HCT116 (cell line): Measurements from ENCODE around the gene DNPH1. TPM values are rescaled to one million over a fixed set of nuclear protein-coding genes. Genes with fewer than 3 reads are reported as not detected.

Source experiments
- ATAC-seq: fragments of 200-7000 bp; cut with Tn5 transposase; 2 replicates; pipeline ENCODE4 v1.9.1; 2020; ENCODE audit warnings: mild to moderate bottlenecking, moderate library complexity
- BruUV-seq: library from RNA; stranded (reverse); fragments of 400-500 nt; replicated peaks from 2 replicates; lab custom pipeline; 2021; lab: Mats Ljungman, UMichigan
- CTCF ChIA-PET: fragments of 300-600 bp; sonication (Branson Sonifier 250); formaldehyde crosslinking; loops from one replicate; lab custom pipeline; 2021; ENCODE audit warnings: antibody characterized with exemption; lab: Charles Lee
- POLR2A ChIA-PET: fragments of 300-600, 350-600 bp; sonication (Branson Sonifier 250); formaldehyde crosslinking; loops from one replicate; lab custom pipeline; 2021; ENCODE audit warnings: antibody characterized with exemption; lab: Charles Lee
- RAD21 ChIA-PET, 2 experiments: fragments of 300-600 bp; sonication (Branson Sonifier 250); formaldehyde crosslinking; loops; one replicate each; lab custom pipeline; 2023; ENCODE audit warnings: low total read pairs in 2 of 2; ENCODE audit not compliant: uncharacterized antibody in 2 of 2, unreplicated experiment in 2 of 2, low non-redundant PET in 1 of 2; lab: Charles Lee
- DNase-seq: peaks from one replicate; pipeline ENCODE4 v3.0.0-alpha.2; 2010; ENCODE audit warnings: low read depth, low spot score
- H2AFZ ChIP-seq: fragments of 200-600 bp; shearing (Covaris generic), sonication (generic); 2 replicates; pipeline ENCODE4 v1.6.1; 2017; ENCODE audit warnings: low read depth, mixed run types, mixed read lengths, antibody characterized with exemption, low read length; ENCODE audit not compliant: poor library complexity, severe bottlenecking
- H3K27ac ChIP-seq: 2 replicates; pipeline ENCODE4 v1.5.1; 2012; ENCODE audit warnings: low read depth, low read length
- H3K27me3 ChIP-seq: fragments of 200-600 bp; sonication (generic); 2 replicates; pipeline ENCODE4 v1.6.1; 2016; ENCODE audit warnings: mixed run types, low read length, mixed read lengths; ENCODE audit not compliant: insufficient read depth
- H3K36me3 ChIP-seq, 2 experiments: fragments of 200-500 bp in 1 of 2; fragments of 200-600 bp in 1 of 2; sonication (Bioruptor generic) in 1 of 2; sonication (generic) in 1 of 2; 2 replicates each; pipeline versions ENCODE4 v1.5.1 to v1.6.1; 2014 to 2016; ENCODE audit warnings: low read length in 2 of 2, inconsistent platforms in 1 of 2, mixed read lengths in 1 of 2, mixed run types in 1 of 2; ENCODE audit not compliant: insufficient read depth in 2 of 2, control insufficient read depth in 1 of 2
- H3K4me1 ChIP-seq, 2 experiments: fragments of 200-600 bp in 1 of 2; sonication (generic) in 1 of 2; 2 replicates each; pipeline versions ENCODE4 v1.5.1 to v1.6.1; 2012 to 2017; ENCODE audit warnings: low read length in 2 of 2, inconsistent platforms in 1 of 2, mild to moderate bottlenecking in 1 of 2, mixed read lengths in 1 of 2, mixed run types in 1 of 2, moderate library complexity in 1 of 2; ENCODE audit not compliant: insufficient read depth in 2 of 2, control insufficient read depth in 1 of 2
- H3K4me2 ChIP-seq: fragments of 200-600 bp; sonication (generic); 2 replicates; pipeline ENCODE4 v1.6.1; 2017; ENCODE audit warnings: mixed run types, low read length, mixed read lengths
- H3K4me3 ChIP-seq, 2 experiments: fragments of 200-600 bp in 1 of 2; sonication (generic) in 1 of 2; replicated peaks in 1 of 2; 2 replicates each; pipeline ENCODE4 v1.5.1; 2011 to 2016; ENCODE audit warnings: low read length in 2 of 2, control low read depth in 1 of 2, low read depth in 1 of 2, mild to moderate bottlenecking in 1 of 2, mixed read lengths in 1 of 2, mixed run types in 1 of 2
- H3K79me2 ChIP-seq: fragments of 200-600 bp; sonication (generic); 2 replicates; pipeline ENCODE4 v1.6.1; 2017; ENCODE audit warnings: mild to moderate bottlenecking, mixed run types, low read length, moderate library complexity, mixed read lengths; ENCODE audit not compliant: insufficient read depth
- H3K9ac ChIP-seq: fragments of 200-600 bp; sonication (generic); 2 replicates; pipeline ENCODE4 v1.6.1; 2016; ENCODE audit warnings: low read length, mixed read lengths
- H3K9me2 ChIP-seq: fragments of 200-600 bp; sonication (generic), shearing (Covaris generic); 2 replicates; pipeline ENCODE4 v1.6.1; 2017; ENCODE audit warnings: mixed run types, mild to moderate bottlenecking, moderate library complexity; ENCODE audit not compliant: insufficient read depth
- H3K9me3 ChIP-seq, 2 experiments: fragments of 200-500 bp in 1 of 2; fragments of 200-600 bp in 1 of 2; sonication (Bioruptor generic) in 1 of 2; sonication (generic) in 1 of 2; 2 replicates each; pipeline ENCODE4 v1.6.1; 2014 to 2017; ENCODE audit warnings: low read length in 2 of 2, mixed read lengths in 2 of 2, inconsistent platforms in 1 of 2, low read depth in 1 of 2, mild to moderate bottlenecking in 1 of 2, mixed run types in 1 of 2, moderate library complexity in 1 of 2; ENCODE audit not compliant: control insufficient read depth in 1 of 2, insufficient read depth in 1 of 2
- H4K20me1 ChIP-seq: fragments of 200-600 bp; sonication (generic), shearing (Covaris generic); 2 replicates; pipeline ENCODE4 v1.6.1; 2017; ENCODE audit warnings: mixed run types, mild to moderate bottlenecking, moderate library complexity; ENCODE audit not compliant: insufficient read depth
- CEBPB ChIP-seq: IDR thresholded peaks from 2 replicates; pipeline ENCODE4 v1.6.1; 2012; ENCODE audit warnings: low read depth
- EZH2 ChIP-seq: fragments of 200-600 bp; sonication (generic); IDR thresholded peaks from 2 replicates; pipeline ENCODE4 v1.6.1; 2017; ENCODE audit warnings: antibody characterized with exemption, mixed run types
- EZH2phosphoT487 ChIP-seq: fragments of 200-600 bp; IDR thresholded peaks from 2 replicates; pipeline ENCODE4 v1.6.1; 2018; ENCODE audit warnings: antibody characterized with exemption, borderline replicate concordance
- JUND ChIP-seq: IDR thresholded peaks from 2 replicates; pipeline ENCODE4 v1.6.1; 2012
- POLR2AphosphoS5 ChIP-seq: IDR thresholded peaks from 2 replicates; pipeline ENCODE4 v1.6.1; 2011; ENCODE audit warnings: mild to moderate bottlenecking, low read depth, low read length, moderate library complexity
- RAD21 ChIP-seq: IDR thresholded peaks from 2 replicates; pipeline ENCODE4 v1.6.1; 2012; ENCODE audit warnings: low read depth, mild to moderate bottlenecking
- SP1 ChIP-seq: IDR thresholded peaks from 2 replicates; pipeline ENCODE4 v1.6.1; 2012; ENCODE audit warnings: low read depth
- SRF ChIP-seq: IDR thresholded peaks from 2 replicates; pipeline ENCODE4 v1.6.1; 2012; ENCODE audit warnings: low read depth
- intact Hi-C: fragments of 100-400 bp; cut with micrococcal nuclease; formaldehyde crosslinking; loops from 2 replicates; pipeline ENCODE4 v1.10.0; 2022
- total RNA-seq: library from RNA; stranded (reverse); gene quantifications from one replicate; pipeline ENCODE4 v1.2.1, GENCODE V29; 2021; ENCODE audit not compliant: unreplicated experiment
- TF ChIP-seq, protein P1 (sequence below): IDR thresholded peaks from 2 replicates; pipeline ENCODE4 v1.6.1; 2011; ENCODE audit warnings: mild to moderate bottlenecking, low read length, moderate library complexity; ENCODE audit not compliant: insufficient replicate concordance; ENCODE audit errors: extremely low read depth
- TF ChIP-seq, protein P2 (sequence below): IDR thresholded peaks from 2 replicates; pipeline ENCODE4 v1.6.1; 2012; ENCODE audit warnings: low read depth

Gene DNPH1
- total RNA-seq, 1 experiment from 2014 or later: 117 TPM

GRCh38 chr6:43256670-43257366, 27.5 kb upstream of the DNPH1 start:
- Histone ChIP-seq H4K20me1 (no peaks in the 10 kb centered on the region), H3K9ac (no peak overlapping the region), H3K4me2 (no peak overlapping the region), H2AFZ (no peak overlapping the region), H3K4me1 (no peaks in the 10 kb centered on the region), H3K36me3 (no peaks in the 10 kb centered on the region; a peak in 1 of 4 replicates), H3K4me3 (no peak overlapping the region), H3K9me2 (no peaks in the 10 kb centered on the region), H3K9me3 (no peaks in the 10 kb centered on the region), H3K79me2 (no peaks in the 10 kb centered on the region), H3K27me3 (no peaks in the 10 kb centered on the region), H3K27ac (no peak overlapping the region)
- RAD21 ChIA-PET: no interaction called here
- intact Hi-C loops: no loop called here
- CTCF ChIA-PET: no interaction called here
- TF ChIP-seq CEBPB (no peak), SP1 (no peak), EZH2 (no peak), RAD21 (no peak)
- no TSS peak for BruUV-seq
- POLR2A ChIA-PET: no interaction called here
- DNase-seq (no peak), ATAC-seq (no peak)

DNA sequence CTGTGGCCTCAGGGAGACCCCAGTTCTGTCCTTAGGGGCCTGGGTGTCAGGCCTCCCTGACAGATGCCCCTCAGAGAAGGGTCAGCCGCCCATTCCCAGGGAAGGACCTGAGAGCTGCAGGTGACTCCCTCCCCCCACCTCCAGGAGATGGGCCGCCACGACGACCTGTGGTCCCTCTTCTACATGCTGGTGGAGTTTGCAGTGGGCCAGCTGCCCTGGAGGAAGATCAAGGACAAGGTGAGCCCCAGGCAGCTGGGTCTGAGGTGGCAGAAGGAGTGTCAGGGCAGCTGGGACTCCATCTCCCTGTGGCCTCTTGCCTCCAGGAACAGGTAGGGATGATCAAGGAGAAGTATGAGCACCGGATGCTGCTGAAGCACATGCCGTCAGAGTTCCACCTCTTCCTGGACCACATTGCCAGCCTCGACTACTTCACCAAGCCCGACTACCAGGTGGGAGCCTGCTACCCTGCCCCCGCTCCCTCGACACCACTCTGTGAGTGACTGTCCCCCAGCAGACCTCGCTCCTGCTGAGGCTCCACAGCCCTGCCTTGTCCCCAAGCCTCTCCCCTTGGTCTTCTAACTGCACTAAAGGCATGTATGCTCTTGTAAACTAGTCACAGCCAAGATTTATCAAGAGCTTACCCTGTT, 26.2 kb upstream of the DNPH1 start:
- Histone ChIP-seq H4K20me1 (no peaks in the 10 kb centered on the region), H3K79me2 (no peaks in the 10 kb centered on the region), H3K4me3 (no peak overlapping the region), H3K9me2 (no peaks in the 10 kb centered on the region), H2AFZ (no peak overlapping the region), H3K9ac (no peak overlapping the region), H3K27me3 (peaks cover 4% of the 10 kb centered on the region; the same call in 1 of the 2 replicates), H3K9me3 (no peaks in the 10 kb centered on the region), H3K4me1 (no peaks in the 10 kb centered on the region), H3K36me3 (no peaks in the 10 kb centered on the region; a peak in 1 of 4 replicates), H3K27ac (no peak overlapping the region), H3K4me2 (no peak overlapping the region)
- CTCF ChIA-PET: no interaction called here
- intact Hi-C loops: no loop called here
- RAD21 ChIA-PET: no interaction called here
- no peak for DNase-seq
- no peak for ATAC-seq
- no TSS peak for BruUV-seq
- TF ChIP-seq EZH2phosphoT487: no peak
- TF ChIP-seq POLR2AphosphoS5: no peak
- TF ChIP-seq SRF: no peak
- TF ChIP-seq RAD21: no peak
- TF ChIP-seq, protein P1, sequence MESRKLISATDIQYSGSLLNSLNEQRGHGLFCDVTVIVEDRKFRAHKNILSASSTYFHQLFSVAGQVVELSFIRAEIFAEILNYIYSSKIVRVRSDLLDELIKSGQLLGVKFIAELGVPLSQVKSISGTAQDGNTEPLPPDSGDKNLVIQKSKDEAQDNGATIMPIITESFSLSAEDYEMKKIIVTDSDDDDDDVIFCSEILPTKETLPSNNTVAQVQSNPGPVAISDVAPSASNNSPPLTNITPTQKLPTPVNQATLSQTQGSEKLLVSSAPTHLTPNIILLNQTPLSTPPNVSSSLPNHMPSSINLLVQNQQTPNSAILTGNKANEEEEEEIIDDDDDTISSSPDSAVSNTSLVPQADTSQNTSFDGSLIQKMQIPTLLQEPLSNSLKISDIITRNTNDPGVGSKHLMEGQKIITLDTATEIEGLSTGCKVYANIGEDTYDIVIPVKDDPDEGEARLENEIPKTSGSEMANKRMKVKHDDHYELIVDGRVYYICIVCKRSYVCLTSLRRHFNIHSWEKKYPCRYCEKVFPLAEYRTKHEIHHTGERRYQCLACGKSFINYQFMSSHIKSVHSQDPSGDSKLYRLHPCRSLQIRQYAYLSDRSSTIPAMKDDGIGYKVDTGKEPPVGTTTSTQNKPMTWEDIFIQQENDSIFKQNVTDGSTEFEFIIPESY: no peak
- no peak for TF ChIP-seq EZH2
- no peak for TF ChIP-seq JUND
- TF ChIP-seq, protein P2, sequence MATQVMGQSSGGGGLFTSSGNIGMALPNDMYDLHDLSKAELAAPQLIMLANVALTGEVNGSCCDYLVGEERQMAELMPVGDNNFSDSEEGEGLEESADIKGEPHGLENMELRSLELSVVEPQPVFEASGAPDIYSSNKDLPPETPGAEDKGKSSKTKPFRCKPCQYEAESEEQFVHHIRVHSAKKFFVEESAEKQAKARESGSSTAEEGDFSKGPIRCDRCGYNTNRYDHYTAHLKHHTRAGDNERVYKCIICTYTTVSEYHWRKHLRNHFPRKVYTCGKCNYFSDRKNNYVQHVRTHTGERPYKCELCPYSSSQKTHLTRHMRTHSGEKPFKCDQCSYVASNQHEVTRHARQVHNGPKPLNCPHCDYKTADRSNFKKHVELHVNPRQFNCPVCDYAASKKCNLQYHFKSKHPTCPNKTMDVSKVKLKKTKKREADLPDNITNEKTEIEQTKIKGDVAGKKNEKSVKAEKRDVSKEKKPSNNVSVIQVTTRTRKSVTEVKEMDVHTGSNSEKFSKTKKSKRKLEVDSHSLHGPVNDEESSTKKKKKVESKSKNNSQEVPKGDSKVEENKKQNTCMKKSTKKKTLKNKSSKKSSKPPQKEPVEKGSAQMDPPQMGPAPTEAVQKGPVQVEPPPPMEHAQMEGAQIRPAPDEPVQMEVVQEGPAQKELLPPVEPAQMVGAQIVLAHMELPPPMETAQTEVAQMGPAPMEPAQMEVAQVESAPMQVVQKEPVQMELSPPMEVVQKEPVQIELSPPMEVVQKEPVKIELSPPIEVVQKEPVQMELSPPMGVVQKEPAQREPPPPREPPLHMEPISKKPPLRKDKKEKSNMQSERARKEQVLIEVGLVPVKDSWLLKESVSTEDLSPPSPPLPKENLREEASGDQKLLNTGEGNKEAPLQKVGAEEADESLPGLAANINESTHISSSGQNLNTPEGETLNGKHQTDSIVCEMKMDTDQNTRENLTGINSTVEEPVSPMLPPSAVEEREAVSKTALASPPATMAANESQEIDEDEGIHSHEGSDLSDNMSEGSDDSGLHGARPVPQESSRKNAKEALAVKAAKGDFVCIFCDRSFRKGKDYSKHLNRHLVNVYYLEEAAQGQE: no peak
- POLR2A ChIA-PET: no interaction called here
